ENCODE data around the gene COL6A2. TPM values are rescaled to one million over a fixed set of nuclear protein-coding genes. Genes with fewer than 3 reads are reported as not detected.

COL6A2 gene
- total and polyA plus RNA-seq, 2 donors (not counting 1 experiment from before 2014, with no cell fraction given) = 1.2 to 2.1 TPM

GRCh38 chr21:46165098-46165497 lies 67.2 kb downstream of the COL6A2 start:
- Mint-ChIP-seq H3K4me1 (no peaks in the 10 kb centered on the region), H3K27ac (no peak overlapping the region), H3K9me3 (ENCODE audit: insufficient read depth) (no peaks in the 10 kb centered on the region), H3K4me3 (no peak overlapping the region), H3K27me3 (no peaks in the 10 kb centered on the region)
- intact Hi-C loops (cut with micrococcal nuclease) = no loop called here
- no peak for TF ChIP-seq EZH2 (IDR thresholded peaks at IDR 0.05; ENCODE audit: borderline replicate concordance, insufficient read depth, low read depth, low read length, poor library complexity, severe bottlenecking)
- TF ChIP-seq, protein P1, sequence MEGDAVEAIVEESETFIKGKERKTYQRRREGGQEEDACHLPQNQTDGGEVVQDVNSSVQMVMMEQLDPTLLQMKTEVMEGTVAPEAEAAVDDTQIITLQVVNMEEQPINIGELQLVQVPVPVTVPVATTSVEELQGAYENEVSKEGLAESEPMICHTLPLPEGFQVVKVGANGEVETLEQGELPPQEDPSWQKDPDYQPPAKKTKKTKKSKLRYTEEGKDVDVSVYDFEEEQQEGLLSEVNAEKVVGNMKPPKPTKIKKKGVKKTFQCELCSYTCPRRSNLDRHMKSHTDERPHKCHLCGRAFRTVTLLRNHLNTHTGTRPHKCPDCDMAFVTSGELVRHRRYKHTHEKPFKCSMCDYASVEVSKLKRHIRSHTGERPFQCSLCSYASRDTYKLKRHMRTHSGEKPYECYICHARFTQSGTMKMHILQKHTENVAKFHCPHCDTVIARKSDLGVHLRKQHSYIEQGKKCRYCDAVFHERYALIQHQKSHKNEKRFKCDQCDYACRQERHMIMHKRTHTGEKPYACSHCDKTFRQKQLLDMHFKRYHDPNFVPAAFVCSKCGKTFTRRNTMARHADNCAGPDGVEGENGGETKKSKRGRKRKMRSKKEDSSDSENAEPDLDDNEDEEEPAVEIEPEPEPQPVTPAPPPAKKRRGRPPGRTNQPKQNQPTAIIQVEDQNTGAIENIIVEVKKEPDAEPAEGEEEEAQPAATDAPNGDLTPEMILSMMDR (IDR thresholded peaks at IDR 0.05) = no peak
- no peaks in the 10 kb centered on the region for H3K4me1 ChIP-seq (ENCODE audit: control insufficient read depth in 2 of 2, insufficient read depth in 2 of 2, low read length in 2 of 2)
- no peak for DNase-seq
- H3K27me3 ChIP-seq (replicated peaks in 1 of 4; ENCODE audit: control extremely low read depth in 1 of 4, control insufficient read depth in 3 of 4, insufficient read depth in 4 of 4, low read length in 3 of 4) = no peaks in the 10 kb centered on the region
- POLR2A ChIA-PET = no interaction called here
- no peak for ATAC-seq (ENCODE audit: low read depth)
- H3K9me3 ChIP-seq (ENCODE audit: control extremely low read depth in 1 of 3, control insufficient read depth in 2 of 3, insufficient read depth in 1 of 3, low read length in 2 of 3) = peaks cover 0 to 12% (median 0%) of the 10 kb centered on the region in 3 donors
- H4K20me1 ChIP-seq (ENCODE audit: control insufficient read depth, insufficient read depth, low read length, poor library complexity, severe bottlenecking) = no peaks in the 10 kb centered on the region
- H3K4me3 ChIP-seq (ENCODE audit: control extremely low read depth in 1 of 5, extremely low read depth in 1 of 5, insufficient read depth in 1 of 5, low read depth in 2 of 5, low read length in 4 of 5) = no peak overlapping the region
- H3K9ac ChIP-seq (ENCODE audit: low read length) = no peak overlapping the region
- no peaks in the 10 kb centered on the region for H3K36me3 ChIP-seq (replicated peaks in 1 of 2; ENCODE audit: control extremely low read depth in 1 of 2, control insufficient read depth in 1 of 2, extremely low read depth in 1 of 2, insufficient read depth in 2 of 2, low read length in 1 of 2)
- H2AFZ ChIP-seq (ENCODE audit: insufficient read depth, low read depth, low read length, poor library complexity, severe bottlenecking) = no peak overlapping the region
- no peak overlapping the region for H3K27ac ChIP-seq (ENCODE audit: low read length in 2 of 2)
- H3K79me2 ChIP-seq (ENCODE audit: control insufficient read depth, insufficient read depth, low read length) = no peaks in the 10 kb centered on the region
- H3K4me2 ChIP-seq (replicated peaks; ENCODE audit: low read depth, low read length, poor library complexity, severe bottlenecking) = no peak overlapping the region
- CTCF ChIA-PET = no interaction called here

GRCh38 chr21:46168238-46168637 lies 70.3 kb downstream of the COL6A2 start:
- Histone ChIP-seq H3K4me2 (replicated peaks; ENCODE audit: low read depth, low read length, poor library complexity, severe bottlenecking) (no peak overlapping the region), H3K9me3 (ENCODE audit: control extremely low read depth in 1 of 3, control insufficient read depth in 2 of 3, insufficient read depth in 1 of 3, low read length in 2 of 3) (peaks cover 0 to 3% (median 0%) of the 10 kb centered on the region in 3 donors), H3K9ac (ENCODE audit: low read length) (no peak overlapping the region), H4K20me1 (ENCODE audit: control insufficient read depth, insufficient read depth, low read length, poor library complexity, severe bottlenecking) (no peaks in the 10 kb centered on the region), H3K4me3 (ENCODE audit: control extremely low read depth in 1 of 5, extremely low read depth in 1 of 5, insufficient read depth in 1 of 5, low read depth in 2 of 5, low read length in 4 of 5) (no peak overlapping the region), H3K79me2 (ENCODE audit: control insufficient read depth, insufficient read depth, low read length) (peaks cover 6% of the 10 kb centered on the region), H3K27me3 (replicated peaks in 1 of 4; ENCODE audit: control extremely low read depth in 1 of 4, control insufficient read depth in 3 of 4, insufficient read depth in 4 of 4, low read length in 3 of 4) (no peaks in the 10 kb centered on the region), H3K27ac (ENCODE audit: low read length in 2 of 2) (no peak overlapping the region), H2AFZ (ENCODE audit: insufficient read depth, low read depth, low read length, poor library complexity, severe bottlenecking) (no peak overlapping the region), H3K36me3 (replicated peaks in 1 of 2; ENCODE audit: control extremely low read depth in 1 of 2, control insufficient read depth in 1 of 2, extremely low read depth in 1 of 2, insufficient read depth in 2 of 2, low read length in 1 of 2) (no peaks in the 10 kb centered on the region), H3K4me1 (ENCODE audit: control insufficient read depth in 2 of 2, insufficient read depth in 2 of 2, low read length in 2 of 2) (no peaks in the 10 kb centered on the region)
- Mint-ChIP-seq H3K4me1 (peaks cover 10% of the 10 kb centered on the region), H3K27me3 (no peaks in the 10 kb centered on the region), H3K4me3 (no peak overlapping the region), H3K27ac (no peak overlapping the region), H3K9me3 (ENCODE audit: insufficient read depth) (no peaks in the 10 kb centered on the region)
- CTCF ChIA-PET = no interaction called here
- POLR2A ChIA-PET = no interaction called here
- no peak for TF ChIP-seq EZH2 (IDR thresholded peaks at IDR 0.05; ENCODE audit: borderline replicate concordance, insufficient read depth, low read depth, low read length, poor library complexity, severe bottlenecking)
- ATAC-seq (ENCODE audit: low read depth) = no peak
- intact Hi-C loops (cut with micrococcal nuclease) = no loop called here
- DNase-seq = no peak
- WGBS (ENCODE audit: insufficient coverage) = 94% methylated on average over 13 of the region's 14 CpGs

Measured in B cell (primary cell).